ENCODE data around the gene RIMBP2.
"Not testable (repeated sequence)": the region's sequence is repeated elsewhere in the genome, so short reads cannot be mapped to it uniquely, and the experiment has no call there.

Gene RIMBP2

GRCh38 chr12:130646716-130647370, 69.3 kb downstream of the RIMBP2 start:
- H3K36me3 Mint-ChIP-seq = no peaks in the 10 kb centered on the region
- no peaks in the 10 kb centered on the region for H3K9me3 Mint-ChIP-seq
- H3K4me3 Mint-ChIP-seq = no peak overlapping the region
- H3K27me3 Mint-ChIP-seq = peaks cover 3% of the 10 kb centered on the region
- H3K4me1 Mint-ChIP-seq = no peaks in the 10 kb centered on the region
- no peak overlapping the region for H3K27ac Mint-ChIP-seq

- not testable (repeated sequence) for H3K4me1 Mint-ChIP-seq, H3K36me3 Mint-ChIP-seq, H3K27ac Mint-ChIP-seq, H3K9me3 Mint-ChIP-seq, H3K27me3 Mint-ChIP-seq, H3K4me3 Mint-ChIP-seq
These were observed 69.9 kb downstream of the RIMBP2 start for GRCh38 chr12:130646191-130646590.

- Mint-ChIP-seq H3K36me3 (no peaks in the 10 kb centered on the region), H3K9me3 (no peaks in the 10 kb centered on the region), H3K27me3 (peaks cover 3% of the 10 kb centered on the region), H3K27ac (no peak overlapping the region), H3K4me3 (no peak overlapping the region), H3K4me1 (no peaks in the 10 kb centered on the region)
These were observed 70.3 kb downstream of the RIMBP2 start for GRCh38 chr12:130645751-130646150.

- Mint-ChIP-seq H3K27me3 (peaks cover 3% of the 10 kb centered on the region), H3K9me3 (no peaks in the 10 kb centered on the region), H3K27ac (no peak overlapping the region), H3K36me3 (no peaks in the 10 kb centered on the region), H3K4me1 (no peaks in the 10 kb centered on the region), H3K4me3 (no peak overlapping the region)
These were observed 71.5 kb downstream of the RIMBP2 start for GRCh38 chr12:130644566-130644965.

GRCh38 chr12:130644146-130644545, 72.0 kb downstream of the RIMBP2 start:
- H3K4me3 Mint-ChIP-seq = no peak overlapping the region
- H3K4me1 Mint-ChIP-seq = no peaks in the 10 kb centered on the region
- H3K9me3 Mint-ChIP-seq = no peaks in the 10 kb centered on the region
- no peaks in the 10 kb centered on the region for H3K36me3 Mint-ChIP-seq
- H3K27me3 Mint-ChIP-seq = peaks cover 3% of the 10 kb centered on the region
- no peak overlapping the region for H3K27ac Mint-ChIP-seq

GRCh38 chr12:130642856-130643255, 73.2 kb downstream of the RIMBP2 start:
- H3K27me3 Mint-ChIP-seq = peaks cover 2% of the 10 kb centered on the region
- no peaks in the 10 kb centered on the region for H3K36me3 Mint-ChIP-seq
- H3K4me1 Mint-ChIP-seq = no peaks in the 10 kb centered on the region
- H3K9me3 Mint-ChIP-seq = no peaks in the 10 kb centered on the region
- no peak overlapping the region for H3K4me3 Mint-ChIP-seq
- H3K27ac Mint-ChIP-seq = no peak overlapping the region

GRCh38 chr12:130641533-130642184, 74.4 kb downstream of the RIMBP2 start:
- H3K9me3 Mint-ChIP-seq = no peaks in the 10 kb centered on the region

GRCh38 chr12:130640901-130641300, 75.2 kb downstream of the RIMBP2 start:
- Mint-ChIP-seq H3K27me3 (peaks cover 3% of the 10 kb centered on the region), H3K36me3 (no peaks in the 10 kb centered on the region), H3K9me3 (no peaks in the 10 kb centered on the region), H3K4me3 (no peak overlapping the region), H3K27ac (no peak overlapping the region), H3K4me1 (no peaks in the 10 kb centered on the region)

More at GRCh38 chr12:130641533-130642184, 74.4 kb downstream of the RIMBP2 start:
- no peaks in the 10 kb centered on the region for H3K4me1 Mint-ChIP-seq
- no peak overlapping the region for H3K27ac Mint-ChIP-seq
- H3K4me3 Mint-ChIP-seq = no peak overlapping the region
- no peaks in the 10 kb centered on the region for H3K36me3 Mint-ChIP-seq
- H3K27me3 Mint-ChIP-seq = no peaks in the 10 kb centered on the region

GRCh38 chr12:130640496-130640895, 75.6 kb downstream of the RIMBP2 start:
- Mint-ChIP-seq H3K4me1 (no peaks in the 10 kb centered on the region), H3K27me3 (peaks cover 3% of the 10 kb centered on the region), H3K9me3 (no peaks in the 10 kb centered on the region), H3K4me3 (no peak overlapping the region), H3K27ac (no peak overlapping the region), H3K36me3 (no peaks in the 10 kb centered on the region)

- H3K9me3 Mint-ChIP-seq = no peaks in the 10 kb centered on the region
- H3K4me3 Mint-ChIP-seq = no peak overlapping the region
- no peak overlapping the region for H3K27ac Mint-ChIP-seq
- peaks cover 6% of the 10 kb centered on the region for H3K27me3 Mint-ChIP-seq
- H3K36me3 Mint-ChIP-seq = no peaks in the 10 kb centered on the region
- H3K4me1 Mint-ChIP-seq = no peaks in the 10 kb centered on the region
These were observed 76.3 kb downstream of the RIMBP2 start for GRCh38 chr12:130639476-130640424.

GRCh38 chr12:130636370-130636769, 79.7 kb downstream of the RIMBP2 start:
- H3K27me3 Mint-ChIP-seq = peaks cover 14% of the 10 kb centered on the region
- no peak overlapping the region for H3K4me3 Mint-ChIP-seq
- H3K4me1 Mint-ChIP-seq = no peaks in the 10 kb centered on the region
- no peaks in the 10 kb centered on the region for H3K36me3 Mint-ChIP-seq
- H3K9me3 Mint-ChIP-seq = no peaks in the 10 kb centered on the region
- no peak overlapping the region for H3K27ac Mint-ChIP-seq

GRCh38 chr12:130634866-130635265, 81.2 kb downstream of the RIMBP2 start:
- H3K27me3 Mint-ChIP-seq = peaks cover 17% of the 10 kb centered on the region
- H3K36me3 Mint-ChIP-seq = no peaks in the 10 kb centered on the region
- no peak overlapping the region for H3K4me3 Mint-ChIP-seq
- H3K27ac Mint-ChIP-seq = no peak overlapping the region
- H3K9me3 Mint-ChIP-seq = peaks cover 5% of the 10 kb centered on the region
- no peaks in the 10 kb centered on the region for H3K4me1 Mint-ChIP-seq

- H3K36me3 Mint-ChIP-seq = no peaks in the 10 kb centered on the region
- H3K4me3 Mint-ChIP-seq = no peak overlapping the region
- H3K27me3 Mint-ChIP-seq = peaks cover 19% of the 10 kb centered on the region
- no peaks in the 10 kb centered on the region for H3K4me1 Mint-ChIP-seq
- H3K27ac Mint-ChIP-seq = no peak overlapping the region
- H3K9me3 Mint-ChIP-seq = peaks cover 5% of the 10 kb centered on the region
These were observed 82.3 kb downstream of the RIMBP2 start for GRCh38 chr12:130633771-130634170.

- Mint-ChIP-seq H3K27me3 (peaks cover 19% of the 10 kb centered on the region), H3K4me1 (no peaks in the 10 kb centered on the region), H3K36me3 (no peaks in the 10 kb centered on the region), H3K4me3 (no peak overlapping the region), H3K9me3 (peaks cover 5% of the 10 kb centered on the region), H3K27ac (no peak overlapping the region)
These were observed 83.5 kb downstream of the RIMBP2 start for GRCh38 chr12:130632642-130633041.

GRCh38 chr12:130628304-130628703, 87.8 kb downstream of the RIMBP2 start:
- no peak overlapping the region for H3K4me3 Mint-ChIP-seq
- H3K27me3 Mint-ChIP-seq = peaks cover 14% of the 10 kb centered on the region
- no peak overlapping the region for H3K27ac Mint-ChIP-seq
- H3K4me1 Mint-ChIP-seq = no peaks in the 10 kb centered on the region
- no peaks in the 10 kb centered on the region for H3K36me3 Mint-ChIP-seq
- H3K9me3 Mint-ChIP-seq = peaks cover 5% of the 10 kb centered on the region

- Mint-ChIP-seq H3K4me1 (no peaks in the 10 kb centered on the region), H3K27ac (no peak overlapping the region), H3K36me3 (no peaks in the 10 kb centered on the region), H3K9me3 (peaks cover 5% of the 10 kb centered on the region), H3K27me3 (peaks cover 9% of the 10 kb centered on the region), H3K4me3 (no peak overlapping the region)
These were observed 88.9 kb downstream of the RIMBP2 start for GRCh38 chr12:130627175-130627574.

All from activated naive CD4-positive, alpha-beta T cell treated with anti-CD3 and anti-CD28 coated beads, Interleukin-2, amount 50 U/mL, for 24 hours (primary cell).